GM21367 (cell line): ENCODE results near the gene SET.

Source experiments
- ATAC-seq: cut with Tn5 transposase; IDR thresholded peaks from one replicate; pipeline ENCODE4 v1.9.1; 2021; ENCODE audit not compliant: unreplicated experiment

The SET gene

GRCh38 chr9:128707446-128707845, 18.4 kb downstream of the SET start:
- ATAC-seq, result no peak

DNA sequence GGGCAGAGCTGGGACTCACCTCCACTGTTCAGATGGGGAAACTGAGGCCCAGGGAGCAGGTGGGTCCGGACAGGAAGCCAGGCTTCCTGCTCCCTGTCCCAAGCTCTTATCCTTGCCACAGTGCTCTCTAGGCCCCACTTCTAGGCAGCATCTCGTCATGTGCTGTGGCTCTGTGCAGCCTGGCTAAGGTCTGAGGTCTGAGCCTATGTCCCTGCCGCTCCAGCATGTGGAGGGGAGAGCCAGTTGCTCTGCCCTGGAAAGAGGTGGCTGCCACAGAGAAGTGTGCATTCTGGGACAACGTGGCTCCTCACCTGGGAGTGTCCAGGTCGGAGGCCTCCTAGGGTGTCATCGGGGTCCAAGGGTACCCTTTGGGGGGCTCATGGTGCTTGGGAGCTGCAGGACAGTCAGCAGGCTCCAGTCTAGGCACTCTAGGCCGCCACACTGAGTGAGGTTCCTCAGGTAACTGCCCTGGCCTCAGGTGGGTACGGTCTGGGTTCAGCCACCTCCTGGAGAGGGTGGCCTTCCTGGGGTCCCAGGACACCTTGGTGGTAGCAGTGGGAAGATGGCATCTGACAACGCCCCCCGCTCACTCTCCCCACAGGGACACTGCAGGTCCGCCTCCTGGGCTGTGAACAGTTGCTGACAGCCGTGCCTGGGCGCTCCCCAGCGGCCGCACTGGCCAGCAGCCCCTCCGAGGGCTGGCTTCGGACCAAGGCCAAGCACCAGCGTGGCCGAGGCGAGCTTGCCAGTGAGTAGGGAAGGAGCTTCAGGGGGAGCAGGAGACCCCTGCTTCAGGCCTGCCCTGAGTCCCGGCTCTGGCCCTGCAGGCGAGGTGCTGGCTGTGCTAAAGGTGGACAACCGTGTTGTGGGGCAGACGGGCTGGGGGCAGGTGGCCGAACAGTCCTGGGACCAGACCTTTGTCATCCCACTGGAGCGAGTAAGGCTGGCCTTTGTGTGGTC, 23.7 kb downstream of the SET start:
- no peak for ATAC-seq

DNA sequence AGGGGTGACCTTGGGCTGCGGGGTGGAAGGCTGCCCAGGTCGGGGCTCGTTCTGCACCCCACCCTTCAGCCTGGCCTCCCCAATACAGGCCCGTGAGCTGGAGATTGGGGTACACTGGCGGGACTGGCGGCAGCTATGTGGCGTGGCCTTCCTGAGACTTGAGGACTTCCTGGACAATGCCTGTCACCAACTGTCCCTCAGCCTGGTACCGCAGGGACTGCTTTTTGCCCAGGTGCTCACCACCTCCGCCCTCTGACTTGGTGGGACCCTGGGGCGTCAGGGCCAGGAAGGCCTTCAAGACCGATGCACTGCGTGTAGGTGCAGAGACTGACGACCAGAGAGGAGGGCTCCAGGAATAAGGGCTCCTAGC, 24.4 kb downstream of the SET start:
- ATAC-seq, result no peak

- ATAC-seq, result no peak
Measured at GRCh38 chr9:128713941-128714573, 25.0 kb downstream of the SET start.

- ATAC-seq, result no peak
Measured at GRCh38 chr9:128714586-128715435, 25.8 kb downstream of the SET start.

GRCh38 chr9:128715436-128715750, 26.4 kb downstream of the SET start:
- no peak for ATAC-seq

GRCh38 chr9:128716581-128717254, 27.7 kb downstream of the SET start:
- no peak for ATAC-seq

GRCh38 chr9:128718047-128718446, 29.0 kb downstream of the SET start:
- no peak for ATAC-seq

- no peak for ATAC-seq
Measured at GRCh38 chr9:128718475-128718874, 29.5 kb downstream of the SET start.

DNA sequence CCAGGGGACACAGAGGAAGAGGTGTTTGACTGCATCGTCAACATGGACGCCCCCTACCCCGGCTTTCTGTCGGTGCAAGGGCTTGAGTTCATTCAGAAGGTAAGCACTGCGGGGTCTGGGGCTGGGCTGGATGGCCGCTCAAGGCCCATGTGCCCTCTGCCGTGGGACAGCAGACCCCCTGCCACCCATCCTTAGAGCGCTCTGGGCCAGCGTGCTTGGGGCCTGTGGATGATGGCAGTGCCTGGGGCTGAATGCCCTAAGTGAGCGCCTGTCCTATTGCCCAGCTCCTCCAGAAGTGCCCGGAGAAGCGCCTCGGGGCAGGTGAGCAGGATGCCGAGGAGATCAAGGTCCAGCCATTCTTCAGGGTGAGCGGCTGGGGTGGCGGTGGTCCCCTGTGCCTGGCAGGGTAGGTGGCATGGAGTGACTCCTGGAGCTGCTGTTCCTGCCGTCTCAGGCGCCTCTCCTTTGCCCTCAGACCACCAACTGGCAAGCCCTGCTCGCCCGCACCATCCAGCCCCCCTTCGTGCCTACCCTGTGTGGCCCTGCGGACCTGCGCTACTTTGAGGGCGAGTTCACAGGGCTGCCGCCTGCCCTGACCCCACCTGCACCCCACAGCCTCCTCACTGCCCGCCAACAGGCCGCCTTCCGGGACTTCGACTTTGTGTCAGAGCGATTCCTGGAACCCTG, 31.0 kb downstream of the SET start:
- ATAC-seq, result no peak

DNA sequence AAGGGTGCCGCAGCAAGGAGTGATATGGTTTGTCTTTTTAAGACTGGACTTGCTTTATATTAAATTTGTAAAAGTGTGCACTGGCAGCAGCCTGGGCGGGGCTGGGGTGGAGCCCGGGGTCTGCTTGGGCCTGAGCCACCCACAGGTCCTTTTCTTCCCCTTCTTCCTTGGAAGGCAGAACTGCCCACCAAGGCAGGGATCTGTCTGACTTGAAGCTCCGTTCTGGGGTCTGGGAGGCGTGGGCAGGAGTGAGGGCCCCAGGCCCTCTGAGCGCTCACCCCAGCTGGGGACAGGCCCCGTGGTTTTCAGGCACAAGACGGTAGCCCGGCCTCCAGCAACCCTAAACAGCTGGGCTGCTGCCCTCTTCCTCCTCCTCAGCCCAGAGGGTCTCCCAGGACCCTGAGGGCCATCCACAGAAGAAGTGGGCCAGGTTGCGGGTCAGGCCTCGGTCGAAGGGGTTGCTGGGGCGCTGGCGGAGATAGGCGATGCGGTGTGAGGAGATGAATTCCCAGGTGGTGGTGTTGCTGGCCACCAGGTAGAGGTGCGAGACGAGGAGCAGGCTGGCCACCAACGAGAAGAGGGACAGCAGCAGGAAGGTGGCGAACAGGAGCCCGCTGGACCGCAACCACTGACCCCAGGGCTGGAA, 31.9 kb downstream of the SET start:
- ATAC-seq, result no peak

- ATAC-seq, result no peak
Measured at GRCh38 chr9:128721487-128722010, 32.5 kb downstream of the SET start.

DNA sequence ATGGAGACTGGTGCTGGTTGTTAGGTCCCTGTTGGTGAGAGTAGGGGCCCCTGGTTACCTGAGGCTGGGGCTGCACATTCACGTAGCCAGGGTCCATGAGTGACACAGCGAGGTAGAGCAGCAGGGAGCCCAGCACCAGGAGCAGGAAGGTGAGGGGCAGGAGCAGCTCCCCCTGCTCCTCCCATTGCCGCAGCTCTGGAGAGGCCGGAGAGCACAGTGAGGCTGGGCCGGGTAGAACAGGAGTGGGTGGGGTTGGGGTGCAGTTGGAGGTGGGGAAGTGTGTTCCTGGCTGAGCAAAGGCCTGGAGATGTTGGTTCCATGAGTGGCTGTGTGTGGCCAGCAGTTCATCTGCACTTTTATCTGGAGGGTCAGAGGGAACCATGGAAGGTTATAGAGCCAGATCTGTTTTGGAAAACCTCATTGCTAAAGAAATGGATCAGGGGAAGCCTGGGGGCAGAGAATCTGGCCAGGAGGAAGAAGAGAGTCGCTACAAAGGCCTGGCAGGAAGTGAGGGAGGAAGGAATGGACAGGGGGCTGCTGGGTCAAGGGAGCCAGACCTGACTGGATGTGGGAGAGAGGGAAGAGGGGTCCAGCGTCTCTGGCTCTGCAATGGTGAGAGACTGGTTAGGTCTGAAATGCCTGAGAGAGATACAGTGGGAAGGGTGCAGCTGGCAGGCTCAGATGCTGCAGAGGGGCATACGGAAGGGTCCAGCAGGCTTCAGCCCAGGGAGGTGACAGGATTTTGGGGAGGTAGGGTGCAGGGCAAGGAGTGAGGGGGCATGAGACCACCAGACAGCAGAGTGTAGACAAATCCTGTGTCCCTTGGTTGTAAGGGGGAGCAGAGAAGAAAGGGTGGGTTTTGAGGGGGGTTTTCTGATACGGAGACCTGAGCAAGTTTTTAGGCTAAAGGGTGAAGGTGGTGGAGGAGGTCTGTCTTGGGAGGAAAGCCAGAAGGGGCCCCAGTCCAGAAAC, 33.6 kb downstream of the SET start:
- no peak for ATAC-seq

- no peak for ATAC-seq
Measured at GRCh38 chr9:128723352-128723865, 34.4 kb downstream of the SET start.

GRCh38 chr9:128723866-128724743, 35.1 kb downstream of the SET start, which contains the start of gene ZDHHC12:
Gene ZDHHC12, minus strand, starts transcription at chr9:128724127. Its CDS starts 34 bp downstream, at chr9:128724093.
- peak; percentile 87 for ATAC-seq

GRCh38 chr9:128724744-128725211, 35.8 kb downstream of the SET start:
- ATAC-seq, result no peak

DNA sequence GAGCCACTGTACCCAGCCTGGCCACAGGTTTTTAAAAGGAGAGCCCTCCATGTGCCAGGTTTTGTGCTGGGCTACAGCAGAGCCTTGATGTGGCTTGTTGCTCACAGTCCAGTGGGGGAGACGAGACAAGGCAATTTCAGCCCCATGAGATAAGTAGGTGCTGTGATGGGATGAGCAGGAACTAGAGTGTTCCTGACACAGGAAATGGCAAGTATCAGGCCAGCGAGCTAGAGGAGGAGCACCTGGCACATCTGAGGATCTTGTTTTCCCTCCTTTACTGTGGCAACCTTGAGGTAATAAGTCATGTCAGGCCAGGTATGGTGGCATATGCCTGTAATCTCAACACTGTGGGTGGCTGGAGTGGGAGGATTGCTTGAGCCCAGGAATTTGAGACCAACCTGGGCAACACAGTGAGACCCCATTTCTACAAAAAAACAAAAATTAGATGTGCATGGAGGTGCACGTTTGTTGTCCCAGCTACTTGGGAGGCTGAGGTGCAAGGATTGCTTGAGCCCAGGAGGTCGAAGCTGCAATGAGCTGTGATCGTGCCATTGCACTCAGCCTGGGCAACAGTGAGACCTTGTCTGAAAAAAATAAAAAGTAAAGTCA, 38.7 kb downstream of the SET start:
- no peak for ATAC-seq
